GM19452 (cell line): ENCODE data around the gene MTCH1.

Experiments used
- ATAC-seq: cut with Tn5 transposase; IDR thresholded peaks from one replicate; pipeline ENCODE4 v1.9.1; 2021; ENCODE audit not compliant: unreplicated experiment

The MTCH1 gene

GRCh38 chr6:36970892-36971842 is 14.8 kb downstream of the MTCH1 start:
- ATAC-seq, result no peak

DNA sequence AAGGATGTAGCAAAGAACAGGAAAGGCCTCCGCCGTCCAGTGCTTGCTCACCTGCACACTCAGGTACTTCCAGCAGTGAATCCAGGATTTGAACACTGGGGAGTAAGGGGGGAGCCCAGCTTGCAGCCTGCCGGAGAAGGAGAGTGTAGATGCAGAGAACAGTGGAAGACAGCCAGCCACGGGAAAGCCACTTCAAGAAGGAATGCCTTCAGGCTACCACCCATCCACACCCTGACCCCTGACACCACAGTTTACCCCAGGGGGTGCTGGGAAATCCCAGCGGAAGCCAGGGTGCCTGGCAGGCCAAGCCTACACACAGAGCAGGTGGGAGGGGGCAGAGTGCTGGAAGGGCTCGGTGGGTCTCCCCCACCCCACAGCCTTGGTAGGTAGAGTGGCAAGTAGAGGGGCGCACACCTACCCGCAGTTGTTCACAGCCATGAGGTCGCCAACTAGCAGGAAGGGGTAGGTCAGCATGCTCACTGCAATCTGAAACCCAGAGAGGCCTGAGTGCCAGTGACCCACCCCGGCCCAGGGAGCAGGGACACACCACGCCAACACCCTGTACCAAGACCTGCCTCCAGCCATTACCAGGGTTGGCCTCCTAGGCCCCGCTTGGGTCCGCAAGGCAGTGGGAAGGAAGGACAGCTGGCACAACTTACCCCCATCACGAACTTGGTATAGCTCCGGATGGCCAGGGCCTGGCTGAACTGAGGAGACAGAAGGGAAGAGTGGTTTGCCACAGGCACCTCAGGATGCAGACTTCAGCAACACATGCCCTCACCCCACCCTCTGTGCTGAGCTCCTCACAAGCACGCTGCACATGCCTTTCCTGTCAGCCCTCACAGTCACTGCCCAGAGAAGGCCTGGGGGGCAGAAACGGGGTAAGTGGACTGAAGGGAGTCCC is 15.8 kb downstream of the MTCH1 start:
- ATAC-seq, result no peak

DNA sequence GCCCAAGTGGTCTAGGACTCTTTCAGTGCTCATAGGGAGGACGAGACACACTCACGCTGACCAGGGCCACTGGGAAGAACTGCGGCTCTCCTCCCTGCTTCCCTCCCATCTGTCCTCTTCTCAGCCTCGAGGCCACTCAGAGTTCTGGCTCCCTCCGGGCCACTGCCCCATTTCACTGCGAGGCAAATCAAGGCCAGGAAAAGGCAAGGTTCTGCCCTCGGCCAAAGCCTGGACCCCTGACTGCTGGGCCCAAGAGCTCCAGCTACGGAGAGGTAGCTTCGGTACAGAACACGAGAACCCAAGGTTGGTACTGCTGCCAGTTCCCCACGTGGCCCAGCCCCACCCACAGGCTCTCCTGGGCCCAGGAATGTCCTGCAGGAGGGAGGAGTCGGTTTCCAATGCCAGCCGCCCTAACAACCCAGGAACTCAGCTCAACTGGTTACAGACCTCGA is 16.7 kb downstream of the MTCH1 start:
- no peak for ATAC-seq

DNA sequence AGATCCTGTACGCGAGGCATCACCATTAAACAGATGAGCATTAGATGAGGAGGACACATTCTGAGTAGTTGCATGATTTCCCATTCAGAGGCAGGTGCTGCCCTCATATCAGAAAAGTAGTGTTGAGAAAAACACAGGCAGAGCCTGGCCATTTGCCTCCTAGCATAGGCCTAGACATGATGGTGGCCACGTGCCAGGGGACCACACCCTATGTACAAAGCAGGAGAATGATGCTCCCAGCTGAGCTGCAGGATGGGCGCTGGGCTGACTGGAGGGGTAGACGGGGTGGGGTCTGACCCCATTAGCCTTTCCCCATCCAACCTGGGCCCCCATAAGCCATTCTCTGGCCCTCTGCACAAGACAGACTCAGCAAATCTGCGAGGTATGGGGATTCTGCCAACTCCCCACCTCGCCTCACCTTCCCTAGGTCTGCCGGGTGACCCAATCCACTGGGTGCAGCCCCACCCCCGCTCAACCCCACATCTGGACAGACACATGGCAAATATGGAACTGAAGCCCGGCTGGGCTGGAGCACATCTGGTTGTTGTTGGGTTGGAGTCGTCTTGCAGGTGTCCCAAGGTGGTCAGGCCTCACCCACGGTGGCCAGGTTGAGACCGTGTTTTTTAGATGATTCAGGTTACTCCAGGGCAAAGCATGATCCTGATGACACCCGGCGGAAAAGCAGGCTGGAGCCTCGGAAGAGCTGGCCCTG is 17.6 kb downstream of the MTCH1 start:
- no peak for ATAC-seq

DNA sequence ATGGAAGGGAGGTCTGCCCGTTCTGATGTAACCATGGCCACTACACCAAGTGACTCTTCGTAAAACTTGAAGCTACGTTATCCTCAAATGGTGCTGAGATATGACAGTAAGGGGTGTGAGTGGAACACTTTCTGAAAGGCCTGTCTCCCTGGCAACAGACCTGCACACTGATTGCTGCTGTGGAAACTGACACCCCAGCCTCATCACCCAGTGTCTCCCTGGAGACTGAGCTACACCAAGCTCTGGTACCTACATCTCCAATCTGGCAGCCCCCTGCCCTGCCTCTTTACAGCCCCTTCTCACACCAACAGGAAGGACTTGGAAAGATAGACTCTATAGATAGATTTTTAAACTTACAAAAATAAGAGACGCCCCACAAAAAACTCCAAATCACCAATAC is 18.2 kb downstream of the MTCH1 start:
- ATAC-seq, result no peak

DNA sequence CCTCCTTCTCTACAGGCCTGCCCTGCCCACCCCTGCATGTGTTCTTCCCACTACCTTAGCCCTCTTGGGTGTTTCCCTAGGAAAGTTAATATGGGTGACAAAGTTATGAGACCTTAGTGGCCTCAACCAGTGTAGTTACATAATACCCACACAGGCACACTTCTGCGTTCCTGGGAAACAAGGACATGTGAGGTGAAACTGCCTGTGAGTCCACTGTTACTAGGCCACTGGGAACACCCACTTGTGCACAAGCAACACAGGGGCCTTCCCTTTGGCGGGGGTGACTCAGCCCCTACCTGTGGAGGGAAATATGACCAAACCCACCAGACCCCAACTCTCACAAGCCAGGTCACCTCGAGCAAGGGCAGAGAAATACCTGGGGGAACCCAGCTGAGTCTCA is 18.7 kb downstream of the MTCH1 start:
- ATAC-seq, result no peak

DNA sequence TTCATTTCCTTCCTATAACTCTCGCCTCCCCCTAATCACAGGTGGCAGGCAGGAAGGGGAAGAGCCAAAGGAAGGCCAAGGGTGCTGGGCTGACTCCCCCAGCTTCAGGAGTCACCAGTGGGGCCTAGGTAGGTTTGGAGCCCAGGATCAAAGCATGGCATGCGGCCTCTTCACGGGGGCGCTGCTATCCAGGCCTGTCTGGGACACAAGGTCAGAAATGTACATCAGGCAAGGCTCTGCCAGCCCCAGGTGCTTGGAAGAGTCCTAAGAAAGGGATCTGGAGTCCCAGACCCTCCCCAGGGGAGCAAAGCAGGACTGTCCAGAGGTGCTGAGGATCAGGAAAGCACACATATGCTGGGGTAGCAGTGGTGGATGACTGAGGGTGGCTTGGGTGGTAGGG is 21.1 kb downstream of the MTCH1 start:
- ATAC-seq, result no peak

DNA sequence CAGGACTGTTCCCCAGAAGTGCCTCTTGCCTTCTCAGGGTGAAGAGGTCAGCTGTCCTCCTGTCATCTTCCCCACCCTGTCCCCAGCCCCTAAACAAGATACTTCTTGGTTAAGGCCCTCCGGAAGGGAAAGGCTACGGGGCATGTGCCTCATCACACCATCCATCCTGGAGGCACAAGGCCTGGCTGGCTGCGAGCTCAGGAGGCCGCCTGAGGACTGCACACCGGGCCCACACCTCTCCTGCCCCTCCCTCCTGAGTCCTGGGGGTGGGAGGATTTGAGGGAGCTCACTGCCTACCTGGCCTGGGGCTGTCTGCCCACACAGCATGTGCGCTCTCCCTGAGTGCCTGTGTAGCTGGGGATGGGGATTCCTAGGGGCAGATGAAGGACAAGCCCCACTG is 21.6 kb downstream of the MTCH1 start:
- ATAC-seq, result no peak

- no peak for ATAC-seq
Measured at GRCh38 chr6:36963451-36964290, 22.3 kb downstream of the MTCH1 start.

DNA sequence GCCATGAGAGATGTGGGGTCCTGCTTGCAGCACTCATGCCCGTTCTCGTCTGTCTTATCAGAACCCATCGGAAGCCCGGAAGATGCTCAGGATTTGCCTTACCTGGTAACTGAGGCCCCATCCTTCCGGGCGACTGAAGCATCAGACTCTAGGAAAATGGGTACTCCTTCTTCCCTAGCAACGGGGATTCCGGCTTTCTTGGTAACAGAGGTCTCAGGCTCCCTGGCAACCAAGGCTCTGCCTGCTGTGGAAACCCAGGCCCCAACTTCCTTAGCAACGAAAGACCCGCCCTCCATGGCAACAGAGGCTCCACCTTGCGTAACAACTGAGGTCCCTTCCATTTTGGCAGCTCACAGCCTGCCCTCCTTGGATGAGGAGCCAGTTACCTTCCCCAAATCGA is 23.1 kb downstream of the MTCH1 start:
- no peak for ATAC-seq

DNA sequence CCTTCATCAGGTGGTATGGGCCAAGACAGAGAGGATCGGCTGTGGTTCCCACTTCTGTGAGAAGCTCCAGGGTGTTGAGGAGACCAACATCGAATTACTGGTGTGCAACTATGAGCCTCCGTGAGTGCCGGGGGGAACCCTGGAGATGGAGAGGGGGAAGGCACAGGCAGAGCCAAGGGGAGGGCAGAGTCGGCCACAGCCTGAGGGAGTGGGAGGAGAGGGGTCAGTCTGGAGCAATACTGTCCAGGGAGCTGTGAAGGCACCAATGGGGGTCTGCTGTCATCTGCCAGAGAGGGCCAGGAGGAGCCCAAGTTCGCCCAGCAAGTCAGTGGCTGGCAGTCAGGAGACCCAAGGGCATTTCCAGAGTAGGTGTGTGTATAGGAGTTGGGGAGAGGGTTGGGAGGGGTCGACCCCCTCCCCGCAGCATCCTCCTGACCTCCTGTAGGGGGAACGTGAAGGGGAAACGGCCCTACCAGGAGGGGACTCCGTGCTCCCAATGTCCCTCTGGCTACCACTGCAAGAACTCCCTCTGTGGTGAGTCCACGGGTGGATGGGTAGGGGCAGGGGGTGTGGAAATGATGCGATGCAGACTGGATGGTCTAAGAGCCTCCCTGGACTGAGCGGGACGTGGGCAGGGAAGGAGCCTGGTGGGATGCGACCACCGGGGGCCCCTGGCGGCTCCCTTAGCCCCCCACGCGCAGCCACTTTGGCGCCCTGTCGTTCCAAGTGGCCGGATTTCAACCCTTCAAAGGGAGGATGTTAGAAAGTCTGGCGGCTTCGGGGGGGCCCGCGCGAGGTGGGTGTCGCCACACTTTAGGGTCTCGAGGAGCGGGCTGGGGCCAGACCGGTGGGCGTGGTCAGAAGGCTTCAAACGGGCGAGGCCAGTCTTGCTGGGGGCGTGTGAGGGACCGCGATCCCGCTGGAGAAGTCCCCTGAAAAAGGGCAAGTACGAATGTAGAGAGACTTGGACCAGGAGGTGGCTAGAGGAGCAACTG is 24.3 kb downstream of the MTCH1 start:
- no peak for ATAC-seq

- no peak for ATAC-seq
Measured at GRCh38 chr6:36959555-36960250, 26.3 kb downstream of the MTCH1 start.

DNA sequence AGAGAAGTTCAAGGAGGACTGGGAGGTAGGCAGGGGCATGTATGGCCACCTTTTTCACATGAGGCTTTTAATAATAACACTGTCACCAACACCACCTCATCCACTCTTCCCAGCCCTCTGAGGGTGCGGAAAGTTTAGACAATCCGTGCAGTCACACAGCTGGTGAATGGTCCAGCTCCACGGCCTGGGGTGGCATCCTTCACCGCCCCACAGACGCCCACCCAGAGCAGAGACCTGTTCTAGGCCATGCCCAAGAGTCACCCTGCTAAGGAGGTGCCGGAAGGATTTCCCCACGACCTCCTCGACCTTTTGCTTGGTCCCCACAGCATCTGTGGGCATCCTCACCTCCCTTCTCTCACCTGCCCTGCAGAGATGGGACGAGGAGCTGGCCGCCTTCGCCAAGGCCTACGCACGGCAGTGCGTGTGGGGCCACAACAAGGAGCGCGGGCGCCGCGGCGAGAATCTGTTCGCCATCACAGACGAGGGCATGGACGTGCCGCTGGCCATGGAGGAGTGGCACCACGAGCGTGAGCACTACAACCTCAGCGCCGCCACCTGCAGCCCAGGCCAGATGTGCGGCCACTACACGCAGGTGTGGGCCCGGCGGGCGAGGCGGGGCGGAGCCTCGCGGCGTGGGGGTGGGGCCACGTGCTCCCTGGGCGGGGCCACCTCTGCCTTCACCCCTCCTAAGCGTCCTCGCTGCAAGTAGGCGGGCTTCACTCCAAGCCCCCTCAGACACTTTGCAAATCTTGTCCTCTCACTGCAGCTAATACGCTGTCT is 27.0 kb downstream of the MTCH1 start:
- ATAC-seq, result no peak

GRCh38 chr6:36957773-36958271 is 28.2 kb downstream of the MTCH1 start:
- ATAC-seq, result no peak

DNA sequence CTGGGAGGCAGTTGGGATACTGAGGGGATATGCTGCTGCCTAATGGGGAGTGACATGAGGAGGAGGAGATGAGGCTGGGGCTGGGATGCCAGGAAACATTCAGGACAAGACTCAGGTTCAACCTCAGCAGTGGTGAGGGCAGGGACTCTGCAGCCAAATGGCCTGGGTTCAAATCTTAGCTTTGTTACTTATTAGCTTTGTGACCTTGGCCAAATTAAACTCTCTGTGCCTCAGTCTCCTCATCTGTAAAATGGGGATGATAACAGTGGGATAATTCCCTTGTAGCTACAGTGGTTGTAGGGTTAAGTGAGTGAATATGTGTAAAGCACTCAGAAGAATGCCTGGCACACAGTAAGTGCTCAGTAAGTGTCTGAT is 29.6 kb downstream of the MTCH1 start:
- no peak for ATAC-seq

- ATAC-seq, result no peak
Measured at GRCh38 chr6:36955671-36956445, 30.1 kb downstream of the MTCH1 start.

DNA sequence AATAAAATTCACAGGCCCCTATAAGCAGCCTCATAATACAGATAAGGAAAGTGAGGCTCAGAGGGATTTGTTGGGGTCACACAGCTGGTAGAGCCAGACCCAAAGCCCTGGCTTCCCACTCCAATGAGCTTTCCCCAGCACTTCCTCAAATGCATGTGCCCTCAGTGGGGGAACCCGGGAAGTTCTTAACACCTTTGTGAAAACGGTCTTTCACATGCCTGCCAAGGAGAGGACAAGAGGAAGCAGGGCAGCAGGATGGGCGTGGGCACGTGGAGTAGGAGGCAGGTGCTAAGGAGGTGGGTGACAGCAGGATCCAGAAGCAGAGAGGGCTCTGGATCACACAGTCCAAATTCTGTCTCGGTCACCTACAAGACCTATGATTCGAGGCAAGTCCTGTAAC is 30.9 kb downstream of the MTCH1 start:
- no peak for ATAC-seq
